Naive thymus-derived CD4-positive, alpha-beta T cell (primary cell): ENCODE measurements around the gene KCNK17. TPM values are rescaled to one million over a fixed set of nuclear protein-coding genes. Genes with fewer than 3 reads are reported as not detected.

Source experiments
- ATAC-seq: fragments of 150-1000 bp; cut with Tn5 transposase; 2 replicates; pipeline ENCODE4 v1.10.0; 2021; ENCODE audit warnings: mild to moderate bottlenecking, moderate library complexity
- CTCF ChIA-PET: fragments of 350-600 bp; sonication (Branson Sonifier 250); formaldehyde crosslinking; loops from one replicate; lab custom pipeline; 2021; ENCODE audit warnings: antibody characterized with exemption; lab: Charles Lee
- POLR2A ChIA-PET: fragments of 350-600 bp; sonication (Branson Sonifier 250); formaldehyde crosslinking; loops from one replicate; lab custom pipeline; 2021; ENCODE audit warnings: antibody characterized with exemption, inconsistent platforms; lab: Charles Lee
- DNase-seq, 9 donors: peaks; one replicate each; pipeline versions ENCODE4 v3.0.0 to v3.0.0-alpha.2; 2020 to 2022; ENCODE audit warnings: mixed read lengths in 1 of 9
- H3K27ac ChIP-seq: one replicate; pipeline ENCODE4 v1.7.0; 2013; ENCODE audit warnings: mild to moderate bottlenecking, low read depth, low read length, moderate library complexity
- H3K27me3 ChIP-seq, 2 donors: one replicate each; pipeline ENCODE4 v1.7.0; 2013; ENCODE audit warnings: low read length in 2 of 2, mild to moderate bottlenecking in 2 of 2, moderate library complexity in 2 of 2; ENCODE audit not compliant: control insufficient read depth in 2 of 2, insufficient read depth in 2 of 2
- H3K36me3 ChIP-seq, 3 experiments: 1 replicate in 2 of 3; 2 replicates in 1 of 3; pipeline ENCODE4 v1.7.0; 2013; ENCODE audit warnings: low read length in 3 of 3, mild to moderate bottlenecking in 3 of 3, moderate library complexity in 1 of 3; ENCODE audit not compliant: insufficient read depth in 3 of 3, control insufficient read depth in 2 of 3
- H3K4me1 ChIP-seq, 2 donors: one replicate each; pipeline ENCODE4 v1.7.0; 2013; ENCODE audit warnings: low read length in 2 of 2, mild to moderate bottlenecking in 2 of 2, moderate library complexity in 1 of 2; ENCODE audit not compliant: control insufficient read depth in 2 of 2, insufficient read depth in 2 of 2
- H3K4me3 ChIP-seq: 2 replicates; pipeline ENCODE4 v1.7.0; 2013; ENCODE audit warnings: mild to moderate bottlenecking, low read length
- H3K9me3 ChIP-seq, 3 experiments: 1 replicate in 2 of 3; 2 replicates in 1 of 3; pipeline ENCODE4 v1.7.0; 2013; ENCODE audit warnings: low read length in 3 of 3; ENCODE audit not compliant: control insufficient read depth in 2 of 3
- H3K27ac Mint-ChIP-seq, 9 donors: one replicate each; pipeline ENCODE4 v1.8.0; 2020 to 2022; ENCODE audit warnings: mixed read lengths in 9 of 9, mild to moderate bottlenecking in 8 of 9, moderate library complexity in 5 of 9, inconsistent platforms in 2 of 9
- H3K27me3 Mint-ChIP-seq, 5 donors: one replicate each; pipeline ENCODE4 v1.8.0; 2021 to 2022; ENCODE audit warnings: mixed read lengths in 5 of 5, mild to moderate bottlenecking in 1 of 5
- H3K36me3 Mint-ChIP-seq, 5 donors: one replicate each; pipeline ENCODE4 v1.8.0; 2020 to 2022; ENCODE audit warnings: mixed read lengths in 5 of 5, mild to moderate bottlenecking in 3 of 5, inconsistent platforms in 1 of 5
- H3K4me1 Mint-ChIP-seq, 7 donors: one replicate each; pipeline ENCODE4 v1.8.0; 2020 to 2022; ENCODE audit warnings: mixed read lengths in 7 of 7, mild to moderate bottlenecking in 3 of 7, inconsistent platforms in 1 of 7
- H3K4me3 Mint-ChIP-seq, 10 donors: one replicate each; pipeline ENCODE4 v1.8.0; 2020 to 2022; ENCODE audit warnings: mild to moderate bottlenecking in 10 of 10, mixed read lengths in 10 of 10, moderate library complexity in 6 of 10, inconsistent platforms in 2 of 10
- H3K9me3 Mint-ChIP-seq, 11 donors: one replicate each; pipeline ENCODE4 v1.8.0; 2020 to 2022; ENCODE audit warnings: mixed read lengths in 11 of 11, mild to moderate bottlenecking in 4 of 11, inconsistent platforms in 1 of 11, moderate library complexity in 1 of 11
- intact Hi-C, 2 donors: fragments of 100-400 bp; cut with micrococcal nuclease; formaldehyde crosslinking; loops; one replicate each; pipeline ENCODE4 v1.15.1; 2023
- polyA plus RNA-seq, 2 donors: library from polyadenylated mRNA; unstranded; fragments of 300-500 nt; fragmentation: Illumina TruSeq; gene quantifications; one replicate each; pipeline ENCODE4 v1.2.3, GENCODE V29; 2021
- total RNA-seq, 6 experiments: library from RNA in 5 of 6; stranded (reverse) in 5 of 6; gene quantifications; 1 replicate in 5 of 6; 2 replicates in 1 of 6; pipeline ENCODE4 v1.2.3 and lab custom pipeline; 2021 to 2026

KCNK17 gene
- total and polyA plus RNA-seq, 7 experiments from 2014 or later: 0.72 TPM; not detected in 6

DNA sequence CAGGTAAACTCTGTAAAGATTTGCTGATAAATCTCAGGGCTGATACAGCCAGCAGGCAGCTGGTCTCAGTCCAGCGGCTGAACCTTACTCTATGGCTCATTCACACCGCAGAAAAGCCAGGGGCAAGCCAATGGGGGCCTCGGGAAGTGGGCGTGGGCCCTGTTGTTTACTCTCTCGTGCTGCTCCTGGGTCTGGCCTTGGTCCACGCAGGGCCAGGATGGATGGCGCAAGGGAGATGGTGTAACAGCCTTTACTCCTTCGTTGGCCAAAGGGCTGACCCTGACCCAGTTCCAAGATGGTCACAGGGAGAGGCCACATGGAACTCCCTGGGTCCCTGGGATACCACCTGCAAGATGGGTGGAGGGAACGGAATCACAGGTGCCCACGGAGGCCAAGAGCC, 16.2 kb downstream of the KCNK17 start:
- H3K9me3 ChIP-seq: no peaks in the 10 kb centered on the region
- Mint-ChIP-seq H3K36me3 (no peaks in the 10 kb centered on the region), H3K27me3 (peaks cover 0 to 6% (median 0%) of the 10 kb centered on the region in 5 donors), H3K4me1 (peaks cover 0 to 8% (median 2%) of the 10 kb centered on the region in 7 donors), H3K4me3 (no peak overlapping the region), H3K9me3 (no peaks in the 10 kb centered on the region), H3K27ac (no peak overlapping the region)
- ATAC-seq: no peak
- no peak overlapping the region for H3K4me3 ChIP-seq
- no peaks in the 10 kb centered on the region for H3K4me1 ChIP-seq
- CTCF ChIA-PET: no interaction called here
- no peaks in the 10 kb centered on the region for H3K36me3 ChIP-seq
- DNase-seq: no peak
- intact Hi-C loops: no loop called here
- POLR2A ChIA-PET: no interaction called here
- H3K27ac ChIP-seq: no peak overlapping the region
- no peaks in the 10 kb centered on the region for H3K27me3 ChIP-seq

GRCh38 chr6:39296745-39297640, 17.2 kb downstream of the KCNK17 start:
- Histone ChIP-seq H3K27me3 (no peaks in the 10 kb centered on the region), H3K36me3 (no peaks in the 10 kb centered on the region), H3K4me1 (no peaks in the 10 kb centered on the region), H3K9me3 (no peaks in the 10 kb centered on the region), H3K4me3 (no peak overlapping the region), H3K27ac (no peak overlapping the region)
- DNase-seq: no peak
- ChIA-PET CTCF (no interaction called here), POLR2A (no interaction called here)
- Mint-ChIP-seq H3K27me3 (peaks cover 0 to 6% (median 0%) of the 10 kb centered on the region in 5 donors), H3K4me1 (no peaks in the 10 kb centered on the region), H3K9me3 (no peaks in the 10 kb centered on the region), H3K36me3 (no peaks in the 10 kb centered on the region), H3K27ac (no peak overlapping the region), H3K4me3 (no peak overlapping the region)
- ATAC-seq: no peak
- intact Hi-C loops: no loop called here

DNA sequence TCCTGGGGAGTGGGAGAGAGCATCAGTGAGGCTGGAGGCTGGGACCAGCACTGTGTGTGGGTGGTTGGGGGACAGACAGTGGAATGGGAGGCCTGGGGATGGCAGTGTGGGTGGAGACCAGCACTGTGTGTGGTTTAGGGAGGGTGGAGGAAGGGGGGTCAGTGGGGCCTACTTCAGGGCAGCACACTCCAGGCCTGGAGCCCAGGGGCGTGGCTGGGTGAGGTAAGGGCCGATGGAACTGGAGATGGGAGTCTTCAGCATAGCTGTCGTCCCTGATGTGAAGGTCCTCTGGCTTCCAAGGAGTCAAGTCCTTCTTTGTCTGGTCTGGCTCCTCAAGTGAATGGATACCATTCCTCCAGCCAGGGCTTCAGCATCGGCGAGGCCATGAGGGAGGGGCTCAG, 18.6 kb downstream of the KCNK17 start:
- Mint-ChIP-seq H3K36me3 (no peaks in the 10 kb centered on the region), H3K4me3 (no peak overlapping the region), H3K27ac (no peak overlapping the region), H3K27me3 (peaks cover 0 to 6% (median 0%) of the 10 kb centered on the region in 5 donors), H3K4me1 (no peaks in the 10 kb centered on the region), H3K9me3 (no peaks in the 10 kb centered on the region)
- no peak overlapping the region for H3K27ac ChIP-seq
- no peaks in the 10 kb centered on the region for H3K27me3 ChIP-seq
- ATAC-seq (no peak), DNase-seq (no peak)
- POLR2A ChIA-PET: no interaction called here
- H3K4me3 ChIP-seq: no peak overlapping the region
- intact Hi-C loops: no loop called here
- CTCF ChIA-PET: no interaction called here
- H3K36me3 ChIP-seq: no peaks in the 10 kb centered on the region
- no peaks in the 10 kb centered on the region for H3K9me3 ChIP-seq
- no peaks in the 10 kb centered on the region for H3K4me1 ChIP-seq

GRCh38 chr6:39294899-39295298, 19.3 kb downstream of the KCNK17 start:
- Histone ChIP-seq H3K4me1 (no peaks in the 10 kb centered on the region), H3K27ac (no peak overlapping the region), H3K9me3 (no peaks in the 10 kb centered on the region), H3K4me3 (no peak overlapping the region), H3K36me3 (no peaks in the 10 kb centered on the region), H3K27me3 (no peaks in the 10 kb centered on the region)
- CTCF ChIA-PET: no interaction called here
- Mint-ChIP-seq H3K36me3 (no peaks in the 10 kb centered on the region), H3K9me3 (no peaks in the 10 kb centered on the region), H3K27ac (no peak overlapping the region), H3K27me3 (peaks cover 0 to 6% (median 0%) of the 10 kb centered on the region in 5 donors), H3K4me3 (no peak overlapping the region), H3K4me1 (no peaks in the 10 kb centered on the region)
- POLR2A ChIA-PET: no interaction called here
- DNase-seq (no peak), ATAC-seq (no peak)
- intact Hi-C loops: no loop called here

GRCh38 chr6:39294133-39294532, 20.1 kb downstream of the KCNK17 start:
- POLR2A ChIA-PET: no interaction called here
- H3K27ac Mint-ChIP-seq: no peak overlapping the region
- H3K27me3 Mint-ChIP-seq: peaks cover 0 to 6% (median 0%) of the 10 kb centered on the region in 5 donors
- Histone ChIP-seq H3K27me3 (no peaks in the 10 kb centered on the region), H3K27ac (no peak overlapping the region), H3K9me3 (no peaks in the 10 kb centered on the region), H3K4me1 (no peaks in the 10 kb centered on the region), H3K36me3 (no peaks in the 10 kb centered on the region), H3K4me3 (no peak overlapping the region)
- no peaks in the 10 kb centered on the region for H3K36me3 Mint-ChIP-seq
- intact Hi-C loops: no loop called here
- ATAC-seq: peak; percentile 25
- H3K9me3 Mint-ChIP-seq: no peaks in the 10 kb centered on the region
- CTCF ChIA-PET: no interaction called here
- peaks cover 0 to 4% (median 0%) of the 10 kb centered on the region in 7 donors for H3K4me1 Mint-ChIP-seq
- no peak for DNase-seq
- no peak overlapping the region for H3K4me3 Mint-ChIP-seq

DNA sequence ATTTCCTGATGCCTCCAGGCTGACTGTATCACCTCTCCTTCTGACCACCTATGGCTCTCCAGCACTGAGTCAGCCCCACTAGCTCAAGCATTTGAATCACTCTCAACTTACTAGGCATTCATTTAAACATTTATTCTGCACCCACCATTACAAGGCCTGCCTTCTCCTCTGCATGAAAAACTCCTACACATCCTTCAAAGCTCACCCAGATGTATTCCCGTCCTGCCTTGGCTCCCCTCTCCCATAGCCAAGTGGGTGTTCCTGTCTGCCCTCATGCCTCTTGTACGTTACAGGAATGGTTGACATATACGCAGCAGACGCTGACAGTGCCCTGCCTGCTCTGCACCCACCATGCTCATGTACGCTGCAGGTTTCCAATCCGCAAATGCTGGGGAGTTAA, 21.6 kb downstream of the KCNK17 start:
- H3K27me3 Mint-ChIP-seq: peaks cover 0 to 6% (median 0%) of the 10 kb centered on the region in 5 donors
- intact Hi-C loops: no loop called here
- ChIA-PET POLR2A (no interaction called here), CTCF (no interaction called here)
- no peak for ATAC-seq
- H3K4me1 Mint-ChIP-seq: peaks cover 0 to 6% (median 0%) of the 10 kb centered on the region in 7 donors
- Histone ChIP-seq H3K36me3 (no peaks in the 10 kb centered on the region), H3K4me3 (no peak overlapping the region), H3K4me1 (no peaks in the 10 kb centered on the region), H3K27me3 (no peaks in the 10 kb centered on the region), H3K27ac (no peak overlapping the region), H3K9me3 (no peaks in the 10 kb centered on the region)
- H3K4me3 Mint-ChIP-seq: no peak overlapping the region
- no peaks in the 10 kb centered on the region for H3K36me3 Mint-ChIP-seq
- DNase-seq: no peak
- H3K9me3 Mint-ChIP-seq: peaks cover 0 to 3% (median 0%) of the 10 kb centered on the region in 11 donors
- no peak overlapping the region for H3K27ac Mint-ChIP-seq

DNA sequence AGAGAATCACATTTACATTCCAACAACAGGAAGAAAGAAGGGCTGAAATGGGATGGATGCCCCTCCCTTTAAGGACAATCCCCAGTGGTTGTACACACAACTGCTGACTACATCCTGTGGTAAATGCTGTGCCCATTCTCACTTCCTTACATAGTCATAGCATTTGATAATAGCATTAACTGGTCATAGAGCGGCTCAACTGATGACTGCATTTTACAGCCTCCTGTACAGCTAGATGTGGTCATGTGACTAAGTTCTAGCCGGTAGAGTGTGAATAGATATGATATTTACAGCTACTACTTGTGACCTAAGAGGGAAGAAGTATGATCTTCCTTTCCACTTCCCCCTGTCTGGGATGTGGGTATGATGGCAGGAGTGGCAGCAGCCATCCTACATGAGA, 24.7 kb downstream of the KCNK17 start:
- POLR2A ChIA-PET: no interaction called here

More for the DNA sequence above, 24.7 kb downstream of the KCNK17 start:
- Mint-ChIP-seq H3K27me3 (peaks cover 0 to 9% (median 0%) of the 10 kb centered on the region in 5 donors), H3K27ac (no peak overlapping the region), H3K9me3 (peaks cover 0 to 3% (median 0%) of the 10 kb centered on the region in 11 donors), H3K4me1 (peaks cover 0 to 6% (median 0%) of the 10 kb centered on the region in 7 donors), H3K4me3 (no peak overlapping the region), H3K36me3 (no peaks in the 10 kb centered on the region)
- H3K27ac ChIP-seq: no peak overlapping the region
- ATAC-seq (peak; percentile 71), DNase-seq (no peak)
- no peaks in the 10 kb centered on the region for H3K36me3 ChIP-seq
- no peaks in the 10 kb centered on the region for H3K4me1 ChIP-seq
- intact Hi-C loops: no loop called here
- no peak overlapping the region for H3K4me3 ChIP-seq
- no peaks in the 10 kb centered on the region for H3K27me3 ChIP-seq
- no peaks in the 10 kb centered on the region for H3K9me3 ChIP-seq
- CTCF ChIA-PET: no interaction called here
